Loucy (cell line): ENCODE measurements around the gene FOXP1.

Source experiments
- H2AFZ ChIP-seq: fragments of 200-600 bp; sonication (generic); 2 replicates; pipeline ENCODE4 v1.6.0; 2016; ENCODE audit warnings: antibody characterized with exemption, mild to moderate bottlenecking, low read length, moderate library complexity
- H3F3A ChIP-seq: fragments of 200-600 bp; 2 replicates; pipeline ENCODE4 v1.6.0; 2016; ENCODE audit warnings: antibody characterized with exemption, low read depth, mild to moderate bottlenecking
- H3K27me3 ChIP-seq: fragments of 200-600 bp; sonication (generic); 2 replicates; pipeline ENCODE4 v1.6.1; 2014; ENCODE audit warnings: low read length, mild to moderate bottlenecking; ENCODE audit not compliant: insufficient read depth, poor library complexity, severe bottlenecking
- H3K36me3 ChIP-seq: fragments of 200-600 bp; sonication (generic); 2 replicates; pipeline ENCODE4 v1.6.1; 2016; ENCODE audit warnings: low read length; ENCODE audit not compliant: insufficient read depth
- H3K4me1 ChIP-seq: fragments of 200-600 bp; sonication (generic); 2 replicates; pipeline ENCODE4 v1.5.1; 2014; ENCODE audit warnings: low read length, mild to moderate bottlenecking; ENCODE audit not compliant: insufficient read depth, poor library complexity, severe bottlenecking
- H3K4me2 ChIP-seq: fragments of 200-600 bp; sonication (generic); 2 replicates; pipeline ENCODE4 v1.6.0; 2014; ENCODE audit warnings: antibody characterized with exemption, low read length, low read depth, mild to moderate bottlenecking; ENCODE audit not compliant: poor library complexity, severe bottlenecking
- H3K4me3 ChIP-seq: fragments of 200-600 bp; sonication (generic); 2 replicates; pipeline ENCODE4 v1.5.1; 2014; ENCODE audit warnings: low read length, mild to moderate bottlenecking, mixed read lengths; ENCODE audit not compliant: poor library complexity, severe bottlenecking
- H3K79me2 ChIP-seq: fragments of 200-600 bp; sonication (generic); 2 replicates; pipeline ENCODE4 v1.6.1; 2014; ENCODE audit warnings: low read length; ENCODE audit not compliant: insufficient read depth
- H3K9ac ChIP-seq: fragments of 200-600 bp; sonication (generic); 2 replicates; pipeline ENCODE4 v1.6.0; 2014; ENCODE audit warnings: mild to moderate bottlenecking, low read depth, low read length, moderate library complexity; ENCODE audit not compliant: poor library complexity, severe bottlenecking
- H3K9me2 ChIP-seq: fragments of 200-600 bp; sonication (generic); replicated peaks from 2 replicates; pipeline ENCODE4 v1.6.1; 2016; ENCODE audit warnings: low read depth, low read length, mixed read lengths
- H3K9me3 ChIP-seq: fragments of 200-600 bp; sonication (generic); 2 replicates; pipeline ENCODE4 v1.6.1; 2014; ENCODE audit warnings: mild to moderate bottlenecking, antibody characterized with exemption, low read length, low read depth; ENCODE audit not compliant: insufficient read depth
- H4K20me1 ChIP-seq: fragments of 200-600 bp; sonication (generic); 2 replicates; pipeline ENCODE4 v1.6.0; 2014; ENCODE audit warnings: antibody characterized with exemption, low read length, mild to moderate bottlenecking; ENCODE audit not compliant: insufficient read depth, poor library complexity, severe bottlenecking
- EZH2phosphoT487 ChIP-seq: fragments of 200-600 bp; IDR thresholded peaks from 2 replicates; pipeline ENCODE4 v1.6.1; 2018; ENCODE audit warnings: antibody characterized with exemption, mild to moderate bottlenecking, moderate library complexity, borderline replicate concordance
- TF ChIP-seq, protein P1 (sequence below): fragments of 200-600 bp; sonication (generic); conservative IDR thresholded peaks from 2 replicates; pipeline ENCODE4 v1.5.1; 2014; ENCODE audit warnings: mild to moderate bottlenecking, antibody characterized with exemption, low read length

Gene FOXP1

DNA sequence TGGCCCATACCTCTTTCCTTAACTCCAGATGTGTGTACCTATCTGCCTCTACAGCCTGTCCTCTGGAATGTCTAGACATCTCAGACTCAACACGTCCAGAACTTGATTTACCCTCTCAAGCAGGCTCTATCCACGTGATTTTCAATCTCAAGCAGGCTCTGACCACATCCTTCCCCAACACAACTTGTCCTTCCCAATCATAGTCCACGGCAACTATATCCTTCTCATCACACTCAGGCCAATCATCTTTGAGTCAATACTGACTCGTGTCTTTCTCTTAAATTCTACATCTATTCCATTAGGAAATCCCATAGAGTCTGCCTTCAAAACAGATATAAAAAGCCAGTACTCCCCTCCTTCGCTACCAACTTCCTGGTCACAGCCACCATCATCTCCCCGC lies 70.4 kb downstream of the FOXP1 start:
- Histone ChIP-seq H3K4me3 (no peak overlapping the region), H3K4me1 (peaks cover 21% of the 10 kb centered on the region), H3K79me2 (peaks cover 75% of the 10 kb centered on the region), H4K20me1 (peaks cover 19% of the 10 kb centered on the region), H3K9me3 (no peaks in the 10 kb centered on the region), H3K27me3 (no peaks in the 10 kb centered on the region), H3K4me2 (no peak overlapping the region), H3K9ac (no peak overlapping the region), H3F3A (no peaks in the 10 kb centered on the region), H2AFZ (no peak overlapping the region), H3K36me3 (no peaks in the 10 kb centered on the region), H3K9me2 (no peaks in the 10 kb centered on the region)
- TF ChIP-seq EZH2phosphoT487, result no peak
- TF ChIP-seq, protein P1, sequence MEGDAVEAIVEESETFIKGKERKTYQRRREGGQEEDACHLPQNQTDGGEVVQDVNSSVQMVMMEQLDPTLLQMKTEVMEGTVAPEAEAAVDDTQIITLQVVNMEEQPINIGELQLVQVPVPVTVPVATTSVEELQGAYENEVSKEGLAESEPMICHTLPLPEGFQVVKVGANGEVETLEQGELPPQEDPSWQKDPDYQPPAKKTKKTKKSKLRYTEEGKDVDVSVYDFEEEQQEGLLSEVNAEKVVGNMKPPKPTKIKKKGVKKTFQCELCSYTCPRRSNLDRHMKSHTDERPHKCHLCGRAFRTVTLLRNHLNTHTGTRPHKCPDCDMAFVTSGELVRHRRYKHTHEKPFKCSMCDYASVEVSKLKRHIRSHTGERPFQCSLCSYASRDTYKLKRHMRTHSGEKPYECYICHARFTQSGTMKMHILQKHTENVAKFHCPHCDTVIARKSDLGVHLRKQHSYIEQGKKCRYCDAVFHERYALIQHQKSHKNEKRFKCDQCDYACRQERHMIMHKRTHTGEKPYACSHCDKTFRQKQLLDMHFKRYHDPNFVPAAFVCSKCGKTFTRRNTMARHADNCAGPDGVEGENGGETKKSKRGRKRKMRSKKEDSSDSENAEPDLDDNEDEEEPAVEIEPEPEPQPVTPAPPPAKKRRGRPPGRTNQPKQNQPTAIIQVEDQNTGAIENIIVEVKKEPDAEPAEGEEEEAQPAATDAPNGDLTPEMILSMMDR, result no peak

DNA sequence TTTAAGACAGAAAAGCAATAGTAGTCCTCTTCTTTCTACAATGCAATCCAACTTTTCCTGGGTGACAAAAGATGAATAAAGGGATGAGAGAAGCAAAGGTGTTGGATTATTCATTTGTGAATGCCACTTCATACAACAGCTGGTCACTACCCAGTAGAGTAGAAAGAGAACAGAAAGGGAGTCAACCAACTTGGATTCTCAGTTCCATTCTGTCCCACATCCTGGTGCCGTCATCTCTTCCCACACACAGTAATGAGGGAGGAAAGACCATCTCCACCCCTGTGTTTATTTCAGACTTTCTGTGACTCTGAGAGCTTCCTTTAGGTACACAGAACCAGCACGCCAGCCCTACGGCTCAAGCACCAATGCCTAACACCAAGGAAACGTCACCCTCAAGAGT lies 71.0 kb downstream of the FOXP1 start:
- H4K20me1 ChIP-seq, result peaks cover 19% of the 10 kb centered on the region
- H3K4me3 ChIP-seq, result no peak overlapping the region
- no peak overlapping the region for H2AFZ ChIP-seq
- no peaks in the 10 kb centered on the region for H3K9me2 ChIP-seq
- no peak overlapping the region for H3K4me2 ChIP-seq
- no peaks in the 10 kb centered on the region for H3K27me3 ChIP-seq
- H3K9ac ChIP-seq, result no peak overlapping the region
- H3K9me3 ChIP-seq, result no peaks in the 10 kb centered on the region
- H3K79me2 ChIP-seq, result peaks cover 70% of the 10 kb centered on the region
- H3F3A ChIP-seq, result no peaks in the 10 kb centered on the region
- TF ChIP-seq, protein P1, result no peak
- no peak for TF ChIP-seq EZH2phosphoT487
- peaks cover 21% of the 10 kb centered on the region for H3K4me1 ChIP-seq
- H3K36me3 ChIP-seq, result no peaks in the 10 kb centered on the region

GRCh38 chr3:71512000-71512399 lies 71.5 kb downstream of the FOXP1 start:
- Histone ChIP-seq H2AFZ (no peak overlapping the region), H3K9me2 (no peaks in the 10 kb centered on the region), H3K9ac (no peak overlapping the region), H3F3A (no peaks in the 10 kb centered on the region), H4K20me1 (peaks cover 19% of the 10 kb centered on the region), H3K79me2 (peaks cover 68% of the 10 kb centered on the region), H3K9me3 (no peaks in the 10 kb centered on the region), H3K27me3 (no peaks in the 10 kb centered on the region), H3K4me3 (no peak overlapping the region), H3K4me2 (no peak overlapping the region), H3K36me3 (no peaks in the 10 kb centered on the region), H3K4me1 (peaks cover 21% of the 10 kb centered on the region)
- no peak for TF ChIP-seq EZH2phosphoT487
- TF ChIP-seq, protein P1, result peak; percentile 85
